ENCODE data around the gene HSPA6.
"Not testable (repeated sequence)": the region's sequence is repeated elsewhere in the genome, so short reads cannot be mapped to it uniquely, and the experiment has no call there.

The HSPA6 gene

DNA sequence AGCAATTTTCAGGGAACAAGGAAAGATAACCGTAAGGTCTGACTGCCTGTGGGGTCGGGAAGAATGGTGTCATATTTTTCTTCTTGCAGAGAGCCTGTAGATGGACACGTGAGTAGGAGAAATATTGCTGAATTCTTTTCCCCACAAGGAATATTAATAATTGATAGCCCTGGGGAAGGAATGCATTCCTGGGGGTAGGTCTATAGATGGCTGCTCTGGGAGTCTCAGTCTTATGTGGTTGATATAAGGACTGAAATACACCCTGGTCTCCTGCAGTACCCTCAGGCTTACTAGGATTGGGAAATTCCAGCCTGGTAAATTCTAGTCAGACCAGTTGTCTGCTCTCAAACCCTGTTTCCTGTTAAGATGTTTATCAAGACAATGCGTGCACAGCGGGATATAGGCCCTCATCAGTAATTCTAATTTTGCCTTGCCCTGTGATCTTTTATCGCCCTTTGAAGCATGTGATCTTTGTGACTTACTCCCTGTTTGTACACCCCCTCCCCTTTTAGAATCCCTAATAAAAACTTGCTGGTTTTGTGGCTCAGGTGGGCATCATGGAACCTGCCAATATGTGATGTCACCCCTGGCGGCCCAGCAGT lies 12.8 kb downstream of the HSPA6 start:
- not testable (repeated sequence) for DNase-seq

DNA sequence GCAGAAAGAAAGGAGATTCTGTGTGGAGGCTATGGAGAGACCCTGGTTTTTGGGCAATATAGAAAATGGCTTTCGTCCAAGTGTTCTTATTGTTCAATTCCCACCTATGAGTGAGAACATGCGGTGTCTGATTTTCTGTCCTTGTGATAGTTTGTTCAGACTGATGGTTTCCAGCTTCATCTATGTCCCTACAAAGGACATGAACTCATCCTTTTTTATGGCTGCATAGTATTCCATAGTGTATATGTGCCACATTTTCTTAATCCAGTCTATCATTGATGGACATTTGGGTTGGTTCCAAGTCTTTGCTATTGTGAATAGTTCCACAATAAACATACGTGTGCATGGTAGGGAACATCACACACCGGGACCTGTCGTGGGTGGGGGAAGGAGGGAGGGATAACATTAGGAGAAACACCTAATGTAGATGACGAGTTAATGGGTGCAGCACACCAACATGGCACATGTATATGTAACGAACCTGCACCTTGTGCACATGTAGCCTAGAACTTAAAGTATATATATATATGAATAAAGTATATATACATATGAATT lies 14.7 kb downstream of the HSPA6 start:
- DNase-seq: not testable (repeated sequence)

DNA sequence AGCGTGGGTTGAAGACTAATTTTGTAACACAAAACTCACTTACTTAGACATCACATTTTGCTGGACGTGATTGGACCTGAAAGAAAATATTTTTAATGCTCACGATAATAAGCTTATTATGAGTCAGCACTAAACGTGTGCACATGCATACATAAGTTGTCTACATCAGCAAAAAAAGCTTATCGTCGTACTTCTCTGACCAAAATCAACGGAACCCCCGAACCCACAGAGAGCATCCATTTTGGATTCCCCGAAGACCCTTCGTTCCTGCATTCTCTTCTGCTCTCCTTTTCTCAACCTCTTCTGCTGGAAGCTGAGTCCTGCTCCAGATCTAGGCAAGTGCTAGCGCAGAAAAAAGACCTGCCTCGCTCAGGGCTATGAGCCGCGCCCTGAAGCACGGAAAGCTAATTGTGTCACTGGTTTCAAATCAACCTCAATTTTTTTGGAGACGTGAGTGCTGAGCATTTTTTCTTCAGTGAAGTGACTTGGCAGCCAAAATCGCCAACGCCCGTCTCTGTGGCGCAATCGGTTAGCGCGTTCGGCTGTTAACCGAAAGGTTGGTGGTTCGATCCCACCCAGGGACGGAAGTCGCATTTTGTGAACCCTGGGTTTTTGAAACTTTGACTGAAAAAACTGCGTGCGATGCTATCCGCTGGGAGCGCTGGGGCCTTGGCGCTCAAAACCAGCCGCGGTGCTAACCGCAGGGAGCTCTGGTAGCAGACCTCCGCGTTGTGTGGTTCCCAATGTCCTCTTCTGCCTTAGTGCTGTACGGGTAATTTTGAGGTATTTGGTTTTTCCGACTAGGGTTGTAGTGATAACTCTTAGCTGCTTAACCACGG lies 15.6 kb downstream of the HSPA6 start:
- peak; percentile 85 to 95 for DNase-seq

DNA sequence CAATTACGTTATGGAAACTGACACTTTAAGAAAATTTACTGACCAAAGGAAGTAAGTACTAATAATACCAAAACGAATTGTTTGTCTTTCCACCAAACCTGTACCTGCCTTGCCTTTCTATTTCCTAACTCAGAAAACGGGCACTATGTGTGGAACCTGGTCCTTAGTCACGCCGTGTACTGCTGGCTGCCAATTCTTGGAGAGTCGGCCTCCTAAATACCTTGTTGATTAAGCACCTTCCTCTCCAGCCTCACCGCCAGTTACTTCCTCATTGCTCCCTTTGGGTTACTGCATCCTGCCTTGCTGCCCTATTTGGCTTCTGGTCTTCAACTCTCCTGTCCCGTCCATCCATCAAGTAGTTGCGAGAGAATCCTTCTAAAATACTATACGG lies 16.2 kb downstream of the HSPA6 start:
- not testable (repeated sequence) for DNase-seq

DNA sequence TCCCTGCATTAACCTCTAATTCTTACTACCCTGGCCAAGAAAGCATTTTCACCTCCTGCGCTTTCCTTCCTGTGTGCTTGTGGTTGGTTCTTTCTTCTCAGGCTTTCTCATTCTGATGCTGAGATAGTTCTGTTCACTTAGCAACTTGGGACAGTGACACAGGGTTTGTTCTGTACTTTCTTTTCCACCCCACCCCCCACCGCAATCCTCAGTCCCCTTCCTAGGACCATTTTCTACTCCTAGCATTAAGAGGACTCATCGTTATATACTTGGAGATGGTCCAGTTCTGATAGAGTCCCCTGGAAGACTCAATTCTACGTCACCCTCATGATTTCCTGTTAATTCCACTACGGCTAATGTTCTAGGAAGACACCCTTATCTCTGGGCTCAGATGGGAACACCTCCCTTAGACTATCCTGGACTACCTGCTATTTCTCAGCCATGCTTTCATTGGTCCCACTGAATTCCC lies 17.8 kb downstream of the HSPA6 start:
- DNase-seq: peak; percentile 25 to 28

DNA sequence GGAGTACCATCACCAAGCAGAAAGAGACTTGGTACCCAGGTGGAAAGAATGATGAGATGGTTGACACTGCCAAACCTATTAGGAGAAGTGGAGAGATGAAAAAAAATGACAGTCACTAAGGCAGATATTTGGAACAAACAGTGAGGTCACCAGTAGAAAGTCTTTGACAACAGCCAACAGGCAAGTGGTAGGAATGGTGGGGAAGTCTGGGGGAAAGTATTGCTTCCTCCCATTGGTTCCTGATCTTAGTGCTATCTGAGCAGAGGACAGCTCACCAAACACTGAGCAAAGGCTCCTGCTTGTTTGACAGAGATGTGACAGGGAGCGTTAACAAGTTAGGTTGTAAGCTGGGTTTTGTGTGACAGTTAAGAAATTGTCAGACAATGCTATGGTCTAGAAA lies 18.8 kb downstream of the HSPA6 start:
- not testable (repeated sequence) for DNase-seq

DNA sequence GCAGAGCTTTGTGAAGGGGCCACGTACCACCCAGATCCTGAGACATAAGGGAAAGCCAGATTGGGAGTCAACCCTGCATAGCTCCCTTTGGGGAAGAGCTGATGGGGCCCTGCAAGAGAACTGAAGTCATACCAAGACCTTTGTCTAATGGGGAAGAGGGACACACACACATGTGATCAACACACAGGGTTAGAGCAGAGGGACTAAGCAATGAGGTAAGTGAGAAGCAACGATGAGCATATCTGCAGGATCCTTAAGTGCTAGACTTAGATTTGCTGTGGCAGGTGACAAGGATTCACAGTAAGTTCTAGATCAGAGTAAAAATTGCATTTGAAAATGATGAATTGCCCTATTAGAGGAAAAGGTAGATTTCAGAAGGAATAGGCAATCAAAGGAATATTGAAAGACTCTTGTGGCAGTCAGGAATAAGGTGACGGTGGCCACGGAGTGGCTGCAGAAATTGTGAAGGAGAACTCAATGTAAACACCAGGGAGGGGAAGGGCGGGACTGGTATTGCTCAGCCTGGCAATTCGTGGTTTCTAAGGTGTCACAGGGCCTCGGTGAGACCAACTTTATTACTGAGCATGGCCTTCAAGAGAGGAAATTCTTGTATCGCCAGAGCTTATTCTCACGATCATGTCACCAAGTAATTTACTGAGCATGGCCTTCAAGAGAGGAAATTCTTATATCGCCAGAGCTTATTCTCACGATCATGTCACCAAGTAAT lies 20.8 kb downstream of the HSPA6 start:
- DNase-seq: not testable (repeated sequence)

DNA sequence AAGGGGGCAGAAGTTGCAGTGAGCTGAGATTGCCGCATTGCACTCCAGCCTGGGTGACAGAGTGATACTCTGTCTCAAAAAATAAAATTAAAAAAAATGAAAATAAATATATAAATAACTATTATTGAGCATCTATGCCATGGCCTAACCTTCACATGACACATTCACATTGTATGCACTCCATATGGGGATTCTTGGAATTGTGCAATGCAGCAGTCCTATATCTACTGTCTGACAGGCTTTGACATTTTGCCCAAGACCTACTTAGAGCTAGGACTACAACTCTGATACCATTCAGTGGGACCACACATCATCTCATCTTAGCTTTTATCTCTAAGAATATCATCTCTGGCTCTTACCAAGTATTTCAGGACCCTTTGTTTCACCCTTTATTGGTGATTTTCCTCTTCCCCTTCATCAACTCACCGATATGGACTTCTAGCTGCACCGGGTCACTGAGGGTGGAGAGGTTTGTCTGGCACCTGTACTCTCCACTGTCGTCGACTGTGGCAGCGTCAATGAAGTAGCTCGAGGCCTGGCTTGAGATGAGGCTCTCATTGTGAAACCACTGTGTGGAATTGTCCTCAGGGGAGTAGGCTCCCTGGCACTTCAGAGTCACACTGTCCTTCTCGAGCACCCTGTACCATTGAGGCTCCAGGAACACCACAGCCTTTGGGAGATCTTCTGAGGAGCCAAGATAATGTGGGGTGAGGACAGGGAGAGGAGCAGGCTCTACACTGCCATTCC lies 23.8 kb downstream of the HSPA6 start:
- not testable (repeated sequence) for DNase-seq

DNA sequence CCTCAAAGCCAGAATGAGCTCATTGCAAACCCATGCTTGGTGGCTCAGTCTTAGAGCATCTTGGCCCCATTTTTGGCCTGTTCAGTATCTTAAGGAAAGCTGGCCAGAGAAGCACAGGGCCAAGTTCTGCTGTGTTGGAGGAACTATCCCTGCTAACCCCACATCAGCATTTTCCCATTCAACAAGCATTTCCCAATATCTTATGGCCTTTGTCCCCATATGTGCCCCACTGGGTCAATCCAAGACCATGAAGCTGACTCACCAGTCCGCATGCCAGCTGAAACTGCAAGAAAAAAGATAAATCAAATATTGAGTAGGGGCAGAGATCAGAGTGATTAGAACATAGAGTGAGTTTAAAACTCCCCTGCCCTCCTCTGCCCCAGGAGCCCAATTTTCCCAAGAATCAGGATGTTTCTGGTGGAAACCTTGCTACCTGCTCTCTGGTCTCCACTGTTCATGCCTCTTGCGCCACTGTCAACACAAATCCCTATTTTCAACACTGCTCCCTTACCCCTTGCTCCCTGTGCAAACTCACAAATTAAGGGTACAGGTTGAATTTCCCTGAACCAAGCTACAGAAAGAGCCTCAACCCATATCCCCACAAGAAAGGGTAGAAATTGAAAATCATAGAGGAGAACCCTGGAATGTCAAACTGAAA lies 24.5 kb downstream of the HSPA6 start:
- not testable (repeated sequence) for DNase-seq

DNA sequence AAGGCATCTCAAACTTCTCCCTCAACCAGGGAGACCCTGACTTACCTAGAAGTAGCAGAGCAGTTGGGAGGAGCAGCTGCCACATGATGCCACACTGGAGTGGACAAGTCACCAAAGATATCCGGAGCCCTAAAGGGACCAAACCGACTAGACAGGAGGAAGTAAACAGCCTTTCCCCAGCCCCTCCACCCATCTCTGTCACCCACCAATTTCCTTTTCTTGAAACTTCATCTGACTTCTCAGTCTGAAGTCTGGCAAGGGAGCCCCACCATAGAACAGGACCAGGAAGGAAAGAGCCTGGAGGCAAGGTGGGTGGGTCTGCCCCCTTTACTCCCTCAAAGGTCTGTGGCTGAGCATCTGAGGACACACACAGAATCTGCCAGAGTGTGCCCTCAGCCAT lies 25.3 kb downstream of the HSPA6 start, which contains the start of gene FCGR3A:
Gene FCGR3A, minus strand, starts transcription at position 167 of the 400 bp plus-strand sequence. Its CDS starts 82 bp downstream, at position 85.
- DNase-seq: no peak

DNA sequence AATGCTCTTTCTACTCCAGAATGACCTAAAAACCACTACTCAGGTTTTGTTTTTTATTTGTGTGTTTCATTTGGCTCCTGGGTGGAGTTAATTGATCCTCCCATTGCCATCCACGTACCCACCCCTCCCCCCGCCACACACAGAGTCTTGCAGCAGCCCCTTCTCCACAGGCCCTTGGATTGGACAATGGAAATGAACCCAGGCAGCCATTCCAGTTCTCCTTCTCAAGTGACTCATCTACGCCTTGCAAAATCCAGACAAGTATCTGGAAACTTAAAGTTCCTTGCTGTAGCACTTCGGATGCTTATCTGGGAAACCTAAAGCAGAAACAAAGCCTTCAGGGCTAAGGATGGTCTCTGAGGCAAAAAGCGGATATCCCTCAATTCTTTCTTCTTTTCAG lies 26.6 kb downstream of the HSPA6 start:
- not testable (repeated sequence) for DNase-seq

DNA sequence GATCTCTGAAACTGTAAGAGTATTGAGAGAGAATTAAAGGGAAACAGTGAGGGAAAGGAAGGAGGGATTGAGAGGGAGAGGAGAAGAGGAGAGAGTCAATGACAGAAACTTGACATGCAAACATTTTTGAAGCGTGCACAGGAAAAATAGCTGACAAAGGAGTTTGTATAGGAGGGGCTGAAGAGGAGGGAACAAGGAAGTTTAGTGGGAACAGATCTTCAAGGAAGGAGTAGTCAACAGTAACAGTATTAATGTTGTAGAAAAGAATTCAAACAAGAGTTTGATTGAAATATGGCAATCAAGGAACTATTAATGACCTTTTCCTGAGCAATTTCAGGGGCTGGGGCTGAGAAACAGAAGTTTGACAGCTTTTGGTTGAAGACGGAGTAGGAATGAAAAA lies 29.3 kb downstream of the HSPA6 start:
- DNase-seq: not testable (repeated sequence)

DNA sequence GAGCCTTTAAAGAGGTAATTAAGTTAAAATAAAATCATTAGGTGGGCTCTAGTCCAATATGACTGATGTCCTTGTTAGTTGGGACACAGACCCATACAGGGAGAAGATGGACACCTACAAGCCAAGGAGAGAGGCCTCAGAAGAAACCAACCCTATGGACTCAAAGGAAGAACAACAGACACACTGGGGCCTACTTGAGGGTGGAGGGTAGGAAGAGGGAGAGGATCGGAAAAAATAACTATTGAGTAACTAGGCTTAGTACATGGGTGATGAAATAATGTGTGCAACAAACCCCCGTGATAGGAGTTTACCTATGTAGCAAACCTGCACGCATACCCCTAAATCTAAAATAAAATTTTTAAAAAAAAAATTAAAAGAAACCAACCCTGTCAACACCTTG lies 30.0 kb downstream of the HSPA6 start:
- not testable (repeated sequence) for DNase-seq

DNA sequence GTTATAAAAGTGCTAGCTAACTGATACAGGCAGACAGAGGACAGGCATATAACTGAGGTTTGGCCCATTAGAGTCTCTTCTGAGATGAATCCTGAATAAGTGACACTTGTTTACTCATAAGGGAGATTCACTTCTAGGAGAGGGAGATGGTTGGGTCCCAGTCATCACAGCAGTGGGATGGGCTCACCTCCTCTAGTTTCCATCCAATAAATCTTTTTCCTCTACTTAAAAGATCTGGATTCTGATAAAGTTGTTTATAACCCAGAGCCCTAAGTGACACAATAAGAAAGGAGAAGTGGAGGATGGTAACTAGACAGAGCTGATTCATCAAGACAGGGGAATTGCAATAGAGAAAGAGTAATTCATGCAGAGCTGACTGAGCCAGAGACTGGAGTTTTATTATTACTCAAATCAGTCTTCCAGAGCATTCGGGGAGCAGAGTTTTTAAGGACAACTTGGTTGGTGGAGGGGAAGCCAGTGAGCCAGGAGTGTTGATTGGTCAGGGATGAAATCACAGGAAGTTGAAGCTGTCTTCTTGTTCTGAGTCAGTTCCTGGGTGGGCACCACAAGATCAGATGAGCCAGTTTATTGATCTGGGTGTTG lies 30.6 kb downstream of the HSPA6 start:
- DNase-seq: not testable (repeated sequence)

DNA sequence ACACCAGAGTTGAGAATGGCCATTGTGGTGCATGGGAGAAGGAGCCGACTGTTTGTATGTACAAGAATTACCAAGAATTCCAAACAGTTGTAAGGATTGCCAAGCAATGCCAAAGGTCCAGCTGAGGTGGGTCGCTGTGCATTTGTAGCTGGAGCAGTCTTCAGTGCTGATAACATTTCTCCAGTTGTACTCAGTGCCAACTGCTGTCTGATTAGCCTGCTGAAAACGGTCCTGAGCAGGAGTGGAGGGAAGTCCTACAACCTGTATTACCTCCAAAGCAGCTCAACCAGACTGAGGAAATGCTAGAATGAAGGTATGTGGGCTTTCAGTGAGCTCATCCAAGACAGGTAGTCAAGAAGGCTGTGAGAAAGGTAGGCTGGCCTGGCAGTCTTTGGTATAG lies 31.8 kb downstream of the HSPA6 start:
- DNase-seq: not testable (repeated sequence)

DNA sequence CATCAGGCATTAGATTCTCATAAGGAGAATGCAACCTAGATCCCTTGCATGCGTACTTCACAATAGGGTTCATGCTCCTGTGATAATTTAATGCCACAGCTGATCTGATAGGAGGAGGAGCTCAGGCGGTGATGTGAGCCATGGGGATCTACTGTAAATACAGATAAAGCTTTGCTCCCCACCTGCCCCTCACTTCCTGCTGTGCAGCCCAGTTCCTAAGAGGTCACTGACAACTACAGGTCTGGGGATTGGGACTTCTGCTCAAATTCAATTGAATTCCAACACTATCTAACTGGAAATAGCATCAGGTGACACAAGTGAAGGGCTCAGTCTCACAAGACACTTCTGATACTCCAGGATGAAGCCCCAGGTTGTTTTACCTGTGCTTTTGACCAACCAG lies 32.6 kb downstream of the HSPA6 start:
- not testable (repeated sequence) for DNase-seq

DNA sequence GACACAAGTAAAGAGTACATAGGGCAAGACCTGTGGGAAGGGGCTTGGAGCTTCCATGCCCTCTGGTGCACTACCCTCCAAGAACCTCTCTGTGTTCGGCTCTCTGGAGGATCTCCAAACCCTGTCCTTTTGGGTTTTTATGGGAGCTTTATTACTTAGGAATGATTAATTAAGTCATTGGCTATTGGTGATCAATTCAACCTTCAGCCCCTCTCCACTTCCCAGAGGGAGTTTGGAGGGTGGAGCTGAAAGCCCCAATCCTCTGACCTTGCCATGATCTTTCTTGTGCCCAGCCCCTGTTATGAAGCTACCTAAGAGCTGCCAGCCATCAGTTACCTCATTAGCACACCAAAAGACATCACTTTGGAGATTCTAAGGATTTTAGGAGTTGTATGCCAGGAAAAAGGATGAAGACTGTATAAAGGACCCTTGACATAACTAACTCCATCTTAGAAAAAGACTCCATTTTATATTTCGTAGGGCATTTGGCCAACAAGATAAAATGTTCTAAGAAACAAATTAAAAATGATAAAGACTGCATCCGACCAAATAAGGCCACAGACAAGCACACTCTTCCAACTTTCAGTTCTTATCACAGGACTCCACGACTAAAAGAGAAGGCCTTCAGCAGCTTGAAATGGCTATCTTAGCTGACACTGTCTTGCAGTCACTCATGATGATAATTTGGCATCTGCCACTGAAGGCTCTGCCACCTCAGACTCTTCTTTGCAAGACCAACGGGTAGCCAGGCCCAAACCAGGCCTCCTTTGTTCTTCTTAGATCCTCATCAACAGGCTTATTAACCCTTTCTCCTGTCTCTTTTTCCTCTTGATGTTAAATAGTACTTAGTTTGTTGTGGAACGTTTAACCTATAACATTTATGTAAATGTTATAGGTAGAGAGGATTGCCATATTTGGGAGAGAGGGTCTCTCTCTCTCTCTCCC lies 33.4 kb downstream of the HSPA6 start:
- not testable (repeated sequence) for DNase-seq

DNA sequence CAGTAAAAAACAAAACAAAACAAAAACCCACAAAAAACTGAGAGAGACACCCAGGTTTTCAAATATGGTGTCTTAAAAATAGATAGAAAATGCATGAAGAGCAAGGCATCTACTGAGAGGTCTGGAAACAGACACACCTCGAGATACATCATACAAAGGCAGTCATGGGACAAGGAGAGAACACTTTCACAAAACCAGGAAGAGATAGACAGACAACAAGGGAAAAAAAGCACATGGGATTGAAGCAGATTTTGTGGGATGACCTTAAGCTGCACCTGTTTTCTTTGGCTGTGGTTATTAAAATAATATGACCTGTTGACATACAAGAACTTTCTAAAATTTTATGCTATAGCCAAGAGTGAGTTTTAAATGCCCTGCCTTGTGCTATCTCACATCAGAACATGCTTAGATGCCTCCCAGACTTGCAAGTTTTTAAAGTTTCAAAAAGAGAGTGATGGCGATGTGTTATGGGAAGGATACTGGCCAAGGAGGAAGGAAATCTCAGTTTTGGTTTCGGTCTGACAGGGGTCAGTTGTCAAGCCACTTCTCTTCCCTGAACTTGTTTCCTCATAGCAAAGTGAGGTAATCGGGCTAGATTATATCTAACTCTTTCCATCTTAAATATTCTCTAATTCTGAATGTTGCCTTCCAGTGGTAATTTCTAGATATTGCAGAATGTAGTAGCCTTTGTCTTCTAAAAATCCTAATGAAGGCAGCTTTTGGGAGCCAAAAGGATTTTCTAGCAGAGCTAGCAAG lies 36.8 kb downstream of the HSPA6 start:
- not testable (repeated sequence) for DNase-seq

DNA sequence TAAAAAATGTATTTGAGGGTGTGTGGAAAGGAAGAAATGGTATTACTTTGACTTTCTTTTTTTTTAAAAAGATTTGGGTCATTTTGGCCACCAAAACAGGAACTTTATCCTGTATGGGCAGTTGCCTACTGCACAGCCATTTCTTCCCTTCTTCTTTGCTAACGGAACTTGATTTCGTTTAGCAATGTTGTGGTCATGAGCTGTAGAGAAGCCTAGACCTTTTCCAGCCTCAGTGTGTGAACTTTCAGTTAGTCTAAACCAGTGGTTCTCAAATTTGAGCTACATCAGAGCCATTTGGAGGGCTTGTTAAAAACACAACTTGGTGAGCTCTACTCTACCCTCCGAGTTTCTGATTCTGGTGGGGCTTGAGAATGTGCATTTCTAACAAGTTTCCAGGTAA lies 38.1 kb downstream of the HSPA6 start:
- not testable (repeated sequence) for DNase-seq

Data from activated CD4-positive, alpha-beta T cell treated with anti-CD3 and anti-CD28 coated beads for 4 hours (primary cell).